ENCODE results near the gene CDH13.

GRCh38 chr16:83402967-83403366 is 776.2 kb downstream of the CDH13 start:
- TF ChIP-seq EZH2 (IDR thresholded peaks at IDR 0.05) (no peak), POLR2AphosphoS5 (IDR thresholded peaks at IDR 0.05; ENCODE audit: borderline replicate concordance, low read depth, low read length) (no peak), FOXP2 (optimal IDR thresholded peaks at IDR 0.05; ENCODE audit: control extremely low read depth, extremely low read length, insufficient read depth) (no peak)

Data from SK-N-MC (cell line).